Left cardiac atrium (tissue), 4 donors: Measurements from ENCODE around the gene RBBP8NL. TPM values are rescaled to one million over a fixed set of nuclear protein-coding genes. Genes with fewer than 3 reads are reported as not detected.

Source experiments
- ATAC-seq, 2 donors: fragments of 200-7000 bp; cut with Tn5 transposase; one replicate each; pipeline ENCODE4 v1.9.1; 2020; ENCODE audit warnings: mild to moderate bottlenecking in 2 of 2, moderate library complexity in 2 of 2
- DNase-seq: peaks from one replicate; pipeline ENCODE4 v3.0.0-alpha.2; 2020
- intact Hi-C, 2 donors: fragments of 100-400 bp; cut with DNase I; formaldehyde crosslinking; loops; one replicate each; pipeline versions ENCODE4 v1.14.1 to v1.15.1; 2022 to 2023
- total RNA-seq, 2 donors: library from RNA; stranded (reverse); fragmentation: NEBNext Ultra II Directional; extraction: Animal tissue kit (Norgen Biotek cat#: 25700); gene quantifications; one replicate each; pipeline ENCODE4 v1.2.1, GENCODE V29; 2021
- donor health status: DM: no; HTN: yes; CAD: no.
- donor health status: DM: no; HTN: yes; CAD: no; lungs with severe emphysema.
- donor health status: DM: yes; HTN: yes; CAD: no.
- donor health status: Dilated cardiomyopathy.

Gene RBBP8NL
- total RNA-seq, 2 donors from 2014 or later: not detected

DNA sequence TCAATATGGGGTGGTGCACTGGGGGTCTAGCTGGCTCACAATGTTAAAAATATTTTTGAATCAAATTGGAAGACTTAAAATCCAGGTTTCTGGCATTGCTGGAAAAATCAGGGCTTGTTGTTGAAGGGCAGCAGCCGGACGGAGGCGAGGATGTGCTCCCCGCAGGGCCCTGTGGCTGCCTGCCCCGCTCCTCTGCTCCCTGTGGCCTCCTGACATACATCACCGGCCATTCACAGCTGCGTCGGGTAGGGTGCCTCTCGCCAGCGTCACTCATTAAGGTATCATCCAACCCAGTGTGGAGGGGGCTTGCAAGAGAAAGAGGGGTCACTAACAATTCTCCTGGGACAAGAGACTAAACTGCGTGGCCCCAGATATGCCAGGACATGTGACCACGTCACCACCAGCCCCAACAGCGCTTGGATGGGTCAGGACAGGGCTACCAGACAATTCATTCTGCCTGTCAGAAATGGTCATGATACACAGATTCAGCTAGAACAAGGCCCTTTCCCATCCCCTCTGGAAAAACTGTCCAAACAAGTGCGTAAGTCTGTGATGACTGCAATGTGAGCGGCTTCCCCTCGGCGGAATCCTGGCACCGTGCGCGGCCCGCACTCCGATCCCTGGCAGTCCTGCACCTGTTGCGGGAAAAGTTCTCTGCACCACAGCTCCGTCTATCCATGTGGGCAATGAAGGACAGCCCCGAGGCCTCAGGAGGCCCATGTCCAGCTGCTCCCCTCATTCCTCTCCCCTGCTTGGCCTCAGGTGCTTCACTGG is 36.5 kb upstream of the RBBP8NL start:
- ATAC-seq (no peak), DNase-seq (no peak)
- intact Hi-C loops: no loop called here

DNA sequence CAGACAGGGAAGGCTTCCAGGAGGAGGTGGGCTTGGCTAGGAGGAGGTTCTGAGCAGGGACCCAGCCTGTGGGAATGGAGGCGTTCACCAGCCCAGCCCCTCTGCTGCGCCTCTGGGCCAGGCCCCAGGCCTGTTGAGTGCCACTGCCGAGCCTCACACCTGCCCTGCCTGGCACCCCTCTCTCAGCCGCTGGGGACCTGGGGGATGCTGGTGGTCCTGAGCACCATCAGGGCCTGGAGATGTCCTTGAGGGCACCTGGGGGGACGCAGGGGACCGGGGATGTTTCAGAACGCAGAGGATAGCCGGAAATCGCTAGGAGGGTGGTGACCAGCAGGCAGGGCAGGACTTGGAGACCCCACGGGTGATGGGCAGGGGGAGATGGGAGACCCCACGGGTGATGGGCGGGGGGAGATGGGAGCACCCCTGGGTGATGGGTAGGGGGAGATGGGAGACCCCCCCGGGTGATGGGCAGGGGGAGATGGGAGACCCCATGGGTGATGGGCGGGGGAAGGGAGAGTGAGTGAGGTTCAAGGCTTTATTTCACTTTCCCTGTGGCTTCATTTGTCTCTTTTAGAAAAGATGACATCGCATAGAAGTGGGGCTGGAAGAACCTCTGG is 35.7 kb upstream of the RBBP8NL start:
- ATAC-seq: no peak
- DNase-seq: no peak
- intact Hi-C loops: no loop called here

- intact Hi-C loops: no loop called here
- ATAC-seq (no peak), DNase-seq (no peak)
These were observed 34.5 kb upstream of the RBBP8NL start for GRCh38 chr20:62461834-62462233.

- no peak for DNase-seq
- peak; percentile 40 to 82 for ATAC-seq
- intact Hi-C loops: no loop called here
These were observed 33.8 kb upstream of the RBBP8NL start for GRCh38 chr20:62461157-62461556.

GRCh38 chr20:62460678-62461077 is 33.3 kb upstream of the RBBP8NL start:
- intact Hi-C loops: no loop called here
- ATAC-seq (no peak), DNase-seq (no peak)

- ATAC-seq: no peak
- intact Hi-C loops: no loop called here
- DNase-seq: no peak
These were observed 32.1 kb upstream of the RBBP8NL start for GRCh38 chr20:62459488-62459887.

DNA sequence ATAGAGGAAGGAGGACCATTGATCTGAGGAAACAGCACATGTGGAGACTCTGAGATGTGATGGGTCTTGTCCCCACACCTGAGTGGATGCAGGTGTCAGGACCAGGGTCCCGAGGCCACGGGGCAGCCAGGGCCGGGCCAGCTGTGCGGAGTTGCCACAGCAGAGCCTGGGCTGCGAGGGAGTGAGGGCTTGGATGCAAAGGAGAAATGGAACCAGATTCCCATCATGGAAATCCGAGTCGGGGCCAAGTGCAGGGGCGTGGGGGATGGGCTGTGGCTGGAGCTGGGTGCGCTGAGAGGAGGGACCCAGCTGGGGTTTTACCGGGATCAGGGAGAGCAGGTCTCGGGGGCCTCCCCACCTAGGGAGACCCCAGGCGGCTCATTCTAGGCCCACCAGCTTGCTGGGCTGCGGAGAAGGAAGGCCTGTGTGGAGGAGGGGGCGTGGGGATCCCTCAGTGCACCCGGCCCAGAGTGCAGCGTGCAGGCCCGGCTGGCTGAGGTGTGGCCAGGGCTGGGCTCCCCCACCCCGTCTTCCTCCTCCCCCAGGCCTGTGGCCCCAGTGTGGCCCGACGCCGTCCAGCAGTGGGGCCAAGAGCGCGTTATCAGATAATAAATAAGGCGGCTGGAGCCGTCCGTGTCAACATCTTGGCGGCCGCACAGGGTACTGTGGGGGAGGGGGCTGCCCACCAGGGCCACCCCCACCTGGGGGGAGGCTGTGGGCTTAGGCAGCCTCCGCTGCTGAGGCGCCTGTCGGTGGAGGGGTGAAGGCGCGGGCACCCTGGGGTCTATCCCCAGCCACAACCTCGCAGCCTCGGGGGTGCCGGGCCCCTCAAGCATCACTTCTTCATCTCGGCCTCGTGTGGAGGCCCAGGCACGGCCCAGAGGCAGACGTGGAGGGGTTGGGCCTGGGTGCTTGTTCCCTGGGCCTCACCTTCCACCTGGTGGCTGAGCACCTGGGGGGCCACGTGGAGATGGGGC is 31.2 kb upstream of the RBBP8NL start:
- no peak for DNase-seq
- no peak for ATAC-seq
- intact Hi-C loops: no loop called here

DNA sequence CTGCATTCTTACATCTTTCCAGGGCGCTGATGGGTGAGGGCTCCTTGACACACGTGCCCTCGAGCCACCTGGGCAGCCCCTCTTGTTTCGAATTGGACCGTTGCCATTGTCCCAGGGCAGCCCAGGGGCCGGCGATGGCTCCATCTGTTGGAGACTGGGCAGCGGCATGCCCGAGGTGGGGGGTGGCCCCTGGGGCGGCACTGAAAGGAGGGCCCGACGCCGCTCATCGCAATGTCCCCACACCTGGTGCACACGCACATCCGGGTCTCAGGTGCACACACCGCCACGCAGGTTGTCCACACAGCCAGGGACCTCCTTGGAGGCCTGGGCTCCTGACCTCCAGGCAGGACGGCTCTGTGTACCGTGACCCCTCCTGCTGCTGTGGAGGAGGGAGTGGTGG is 30.5 kb upstream of the RBBP8NL start:
- DNase-seq (no peak), ATAC-seq (no peak)
- intact Hi-C loops: no loop called here

- intact Hi-C loops: no loop called here
- no peak for DNase-seq
- no peak for ATAC-seq
These were observed 29.8 kb upstream of the RBBP8NL start for GRCh38 chr20:62457098-62457497.

- ATAC-seq (no peak), DNase-seq (no peak)
- intact Hi-C loops: no loop called here
These were observed 28.6 kb upstream of the RBBP8NL start for GRCh38 chr20:62455929-62456328.

DNA sequence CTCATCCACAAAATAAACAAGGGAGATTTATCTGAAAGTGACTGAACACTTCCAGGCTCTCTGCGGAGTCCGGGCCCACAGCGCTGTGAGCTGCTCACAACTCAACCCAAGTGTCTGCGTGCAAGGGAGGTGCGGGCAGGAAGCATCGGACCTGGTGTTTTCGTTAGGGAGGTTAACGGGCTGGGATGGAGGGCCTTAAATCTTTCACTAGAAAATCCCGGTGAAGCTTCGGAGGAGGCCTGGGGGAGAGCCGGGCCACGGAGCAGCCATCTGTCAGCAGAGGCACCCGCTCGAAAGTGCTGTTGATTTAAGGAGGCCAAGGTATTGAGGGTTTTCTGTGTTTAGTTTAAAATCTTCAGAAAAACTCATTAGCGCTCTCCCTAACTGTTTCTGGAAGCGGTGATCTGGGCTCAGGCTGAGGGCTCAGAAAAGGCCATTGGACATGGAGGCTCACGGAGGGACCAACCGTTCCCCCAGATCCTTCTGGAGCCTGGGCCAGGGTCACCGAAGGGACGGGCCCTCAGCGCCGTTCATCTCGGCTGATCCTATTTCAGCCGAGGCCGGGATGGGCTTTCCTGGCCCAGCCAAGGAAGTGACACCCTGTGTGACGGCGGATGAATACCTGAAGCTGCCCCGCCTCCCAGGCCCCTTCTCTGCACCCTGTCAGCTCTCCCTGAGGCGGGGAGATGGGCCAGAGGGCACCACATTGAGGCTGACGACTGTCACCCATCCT is 27.7 kb upstream of the RBBP8NL start:
- no peak for ATAC-seq
- no peak for DNase-seq
- intact Hi-C loops: no loop called here

DNA sequence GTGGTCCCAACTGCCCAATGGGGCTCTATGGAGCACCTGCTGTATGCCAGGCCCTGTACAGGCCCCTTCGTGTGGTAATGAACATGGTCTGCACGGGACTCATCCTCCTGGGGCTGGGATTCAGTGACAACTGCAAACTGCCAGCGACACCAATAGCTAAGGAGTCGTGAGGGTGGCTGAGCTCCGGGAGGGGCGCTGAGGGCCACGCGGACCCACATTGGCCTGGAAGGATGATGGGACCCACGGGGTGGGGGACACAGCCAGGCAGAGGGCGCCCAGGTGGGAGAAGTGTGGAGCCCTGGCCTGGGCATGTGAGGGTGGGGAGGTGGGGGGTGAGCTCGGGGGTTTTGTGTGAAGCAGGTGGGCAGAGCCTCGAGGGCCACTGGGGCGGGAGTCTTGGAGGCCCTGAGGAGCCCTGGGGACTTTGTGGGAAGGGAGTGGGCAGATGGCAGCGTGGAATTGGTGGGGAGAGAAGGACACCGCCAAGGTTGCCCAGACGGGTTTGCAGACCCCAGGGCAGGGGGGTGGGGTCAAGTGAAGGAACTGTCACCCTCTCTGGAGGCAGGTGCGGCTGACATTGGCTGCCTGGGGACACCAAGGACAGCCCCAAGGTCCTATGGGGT is 26.0 kb upstream of the RBBP8NL start:
- ATAC-seq (no peak), DNase-seq (no peak)
- intact Hi-C loops: no loop called here

DNA sequence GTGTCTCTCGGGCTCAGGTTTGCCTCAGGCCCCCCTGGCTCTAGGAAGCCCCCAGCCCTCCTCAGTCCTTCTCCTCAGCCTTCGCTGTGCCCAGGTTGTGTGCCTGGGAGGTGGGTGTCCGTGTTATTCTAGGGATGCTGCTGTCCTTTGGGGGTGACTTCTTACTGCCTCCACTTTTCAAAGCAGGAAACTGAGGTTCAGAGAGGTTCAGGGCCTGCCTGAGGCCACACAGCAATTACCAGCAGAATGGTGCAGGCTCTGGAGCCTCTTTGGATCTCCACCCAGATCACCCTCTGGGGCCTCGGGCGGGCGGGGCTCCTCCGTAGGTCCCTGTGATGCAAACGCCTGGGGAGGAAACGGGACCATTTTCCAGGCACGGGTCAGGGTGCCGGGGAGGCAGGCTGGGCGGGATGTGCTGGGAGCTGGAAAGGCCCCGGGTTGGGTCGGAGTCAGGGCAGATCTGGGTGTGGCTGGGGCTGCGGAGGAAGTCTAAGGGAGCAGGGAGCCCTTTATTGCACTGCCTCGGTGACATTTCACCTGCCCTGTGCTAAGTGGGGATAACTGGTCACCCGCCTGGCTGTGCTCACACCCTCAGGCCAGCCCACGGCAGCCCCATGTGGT is 25.2 kb upstream of the RBBP8NL start:
- no peak for ATAC-seq
- no peak for DNase-seq
- intact Hi-C loops: no loop called here

GRCh38 chr20:62451970-62452369 is 24.6 kb upstream of the RBBP8NL start:
- ATAC-seq (no peak), DNase-seq (no peak)
- intact Hi-C loops: no loop called here

GRCh38 chr20:62451156-62451767 is 23.9 kb upstream of the RBBP8NL start:
- ATAC-seq (no peak), DNase-seq (no peak)
- intact Hi-C loops: no loop called here

GRCh38 chr20:62449951-62450691 is 22.8 kb upstream of the RBBP8NL start:
- intact Hi-C loops: no loop called here
- DNase-seq (no peak), ATAC-seq (peak; percentile 23 to 51)

DNA sequence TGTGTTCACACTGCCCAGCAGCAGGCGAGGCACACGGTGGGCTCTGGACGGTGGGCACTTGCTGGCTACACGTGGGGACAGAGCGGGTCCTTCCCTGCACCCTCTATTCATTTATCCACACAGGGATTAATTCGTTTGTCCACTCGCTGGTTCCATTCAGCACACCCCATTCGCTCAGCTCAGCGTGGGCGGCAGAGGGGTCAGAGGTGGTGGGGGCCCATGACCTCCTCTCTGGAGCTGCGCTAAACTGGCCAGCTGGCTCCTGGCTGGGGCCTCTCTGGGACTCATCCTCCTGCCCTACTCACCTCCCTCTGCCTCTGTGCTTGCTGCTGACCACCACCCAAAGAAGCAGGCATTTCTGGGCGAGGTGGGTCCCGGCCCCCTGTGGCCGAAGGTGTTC is 21.4 kb upstream of the RBBP8NL start:
- ATAC-seq: no peak
- no peak for DNase-seq
- intact Hi-C loops: no loop called here
